ENCODE measurements around the gene CAMSAP1. TPM values are rescaled to one million over a fixed set of nuclear protein-coding genes. Genes with fewer than 3 reads are reported as not detected.

CAMSAP1 gene
- total and polyA plus RNA-seq, 2 experiments from 2014 or later: 2.8 to 12.4 TPM

DNA sequence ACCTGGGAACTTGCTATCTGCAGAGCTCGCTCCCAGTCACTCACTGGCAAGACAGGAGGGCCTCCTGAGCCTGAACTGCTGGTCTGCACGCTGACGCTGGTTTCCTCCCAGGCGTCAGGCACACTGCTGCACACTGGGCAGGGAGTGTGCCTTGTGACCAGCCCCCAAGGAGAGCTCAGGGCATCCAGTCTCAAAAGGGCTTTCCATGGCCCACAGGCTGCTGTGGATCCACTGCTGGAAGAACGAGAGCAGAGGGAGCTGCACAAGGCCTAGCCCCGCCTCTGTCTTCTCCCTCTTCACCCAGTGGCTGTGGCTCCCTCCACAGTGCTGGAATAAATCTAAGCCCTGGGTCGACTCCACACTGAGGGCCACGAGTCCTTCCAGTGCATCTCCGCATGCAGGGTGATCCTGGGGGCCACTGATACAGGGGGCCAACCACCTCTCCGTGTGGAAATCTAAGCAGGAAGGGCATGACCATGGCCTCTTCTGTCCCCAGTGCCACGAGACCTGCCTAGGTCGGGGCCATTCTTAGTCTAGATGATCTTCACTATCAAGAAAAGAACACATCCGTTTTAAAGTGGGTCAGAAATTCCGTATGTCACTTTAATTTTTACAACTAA, 93.6 kb downstream of the CAMSAP1 start:
- no peaks in the 10 kb centered on the region for H3K27me3 ChIP-seq (replicated peaks; ENCODE audit: insufficient read depth)
- no peak overlapping the region for H3K9ac ChIP-seq
- no peak overlapping the region for H3K27ac ChIP-seq
- H3K9me3 ChIP-seq (ENCODE audit: low read depth): no peaks in the 10 kb centered on the region
- H3K9me2 ChIP-seq (ENCODE audit: insufficient read depth): no peaks in the 10 kb centered on the region
- 94 to 95% methylated on average over 14 of the region's 14 CpGs for WGBS, 2 experiments (ENCODE audit: low coverage in 1 of 2, low lambda C conversion rate in 2 of 2, missing lambda C conversion rate in 2 of 2)
- TF ChIP-seq EZH2 (IDR thresholded peaks at IDR 0.05; ENCODE audit: insufficient read depth, poor library complexity, severe bottlenecking) (no peak), EZH2phosphoT487 (IDR thresholded peaks at IDR 0.05; ENCODE audit: insufficient read depth, low read depth) (no peak)
- no peak overlapping the region for H3K4me2 ChIP-seq (ENCODE audit: unreplicated experiment)
- no peak for DNase-seq
- H3K36me3 ChIP-seq (ENCODE audit: low read depth): peaks cover 7% of the 10 kb centered on the region; the same call in 1 of the 2 replicates
- no peaks in the 10 kb centered on the region for H3K79me2 ChIP-seq (ENCODE audit: insufficient read depth)
- in situ Hi-C loops (cut with MboI): no loop called here
- no peak overlapping the region for H2AFZ ChIP-seq
- H4K20me1 ChIP-seq (ENCODE audit: insufficient read depth): no peaks in the 10 kb centered on the region
- H3F3A ChIP-seq (ENCODE audit: insufficient read depth): peaks cover 9% of the 10 kb centered on the region; the same call in 1 of the 2 replicates
- H3K4me3 ChIP-seq: no peak overlapping the region
- H3K4me1 ChIP-seq (ENCODE audit: insufficient read depth): peaks cover 6% of the 10 kb centered on the region; the same call in 1 of the 2 replicates

DNA sequence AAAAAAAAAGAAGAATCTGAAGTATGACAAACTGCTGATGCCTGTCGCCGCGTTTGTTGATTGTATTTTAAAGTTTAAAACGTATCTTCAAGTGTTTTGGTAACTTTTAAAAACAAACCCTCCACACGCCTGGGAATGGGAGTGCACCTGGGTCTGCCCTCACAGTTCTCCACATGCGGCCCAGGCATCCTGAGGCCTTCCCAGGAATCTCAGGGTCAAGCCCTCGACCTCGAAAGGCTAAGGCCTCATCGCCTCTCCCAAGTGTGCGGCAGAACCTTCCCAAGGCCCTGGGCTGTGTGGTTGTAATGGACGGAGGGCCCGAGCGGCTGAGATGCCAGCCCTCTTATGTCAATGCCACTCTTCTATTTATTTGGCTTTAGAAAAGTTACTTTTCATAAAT, 94.4 kb downstream of the CAMSAP1 start:
- DNase-seq: no peak
- no peak overlapping the region for H3K27ac ChIP-seq
- H3K9ac ChIP-seq: no peak overlapping the region
- no peak overlapping the region for H2AFZ ChIP-seq
- H3K36me3 ChIP-seq (ENCODE audit: low read depth): peaks cover 7% of the 10 kb centered on the region; the same call in 1 of the 2 replicates
- peaks cover 9% of the 10 kb centered on the region; the same call in 1 of the 2 replicates for H3F3A ChIP-seq (ENCODE audit: insufficient read depth)
- no peaks in the 10 kb centered on the region for H3K27me3 ChIP-seq (replicated peaks; ENCODE audit: insufficient read depth)
- no peak for TF ChIP-seq EZH2phosphoT487 (IDR thresholded peaks at IDR 0.05; ENCODE audit: insufficient read depth, low read depth)
- TF ChIP-seq EZH2 (IDR thresholded peaks at IDR 0.05; ENCODE audit: insufficient read depth, poor library complexity, severe bottlenecking): no peak
- H3K9me2 ChIP-seq (ENCODE audit: insufficient read depth): no peaks in the 10 kb centered on the region
- no peaks in the 10 kb centered on the region for H3K79me2 ChIP-seq (ENCODE audit: insufficient read depth)
- H3K4me3 ChIP-seq: no peak overlapping the region
- H3K9me3 ChIP-seq (ENCODE audit: low read depth): no peaks in the 10 kb centered on the region
- H3K4me1 ChIP-seq (ENCODE audit: insufficient read depth): peaks cover 6% of the 10 kb centered on the region; the same call in 1 of the 2 replicates
- 97 to 98% methylated on average over 13 of the region's 13 CpGs for WGBS, 2 experiments (ENCODE audit: low coverage in 1 of 2, low lambda C conversion rate in 2 of 2, missing lambda C conversion rate in 2 of 2)
- in situ Hi-C loops (cut with MboI): no loop called here
- no peaks in the 10 kb centered on the region for H4K20me1 ChIP-seq (ENCODE audit: insufficient read depth)
- no peak overlapping the region for H3K4me2 ChIP-seq (ENCODE audit: unreplicated experiment)

DNA sequence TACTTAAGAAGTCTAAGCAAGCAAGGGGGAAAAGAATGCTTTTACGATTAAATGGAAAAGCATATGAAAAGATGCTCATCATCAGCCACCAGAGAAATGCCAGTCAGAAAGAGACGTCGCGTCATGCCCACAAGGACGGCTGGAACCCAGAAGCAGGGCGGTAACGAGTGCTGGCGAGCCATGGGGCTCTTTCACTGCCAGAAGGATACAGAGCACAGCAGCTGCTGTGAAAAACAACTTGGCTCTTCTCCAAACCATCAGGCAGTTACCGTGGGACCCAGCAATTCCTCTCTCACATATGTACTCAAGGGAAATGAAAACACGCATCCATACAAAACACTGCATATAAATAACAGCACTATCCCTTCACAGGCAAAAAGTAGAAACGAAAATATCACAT, 95.5 kb downstream of the CAMSAP1 start:
- WGBS, 2 experiments (ENCODE audit: low coverage in 1 of 2, low lambda C conversion rate in 2 of 2, missing lambda C conversion rate in 2 of 2): 84 to 89% methylated on average over 11 of the region's 11 CpGs
- DNase-seq: no peak
- Histone ChIP-seq H3K36me3 (ENCODE audit: low read depth) (peaks cover 7% of the 10 kb centered on the region; the same call in 1 of the 2 replicates), H2AFZ (no peak overlapping the region), H3K27me3 (replicated peaks; ENCODE audit: insufficient read depth) (no peaks in the 10 kb centered on the region), H3K9me3 (ENCODE audit: low read depth) (no peaks in the 10 kb centered on the region), H3K9me2 (ENCODE audit: insufficient read depth) (no peaks in the 10 kb centered on the region), H3F3A (ENCODE audit: insufficient read depth) (peaks cover 9% of the 10 kb centered on the region; the same call in 1 of the 2 replicates), H3K79me2 (ENCODE audit: insufficient read depth) (no peaks in the 10 kb centered on the region), H3K9ac (no peak overlapping the region), H3K27ac (no peak overlapping the region), H3K4me2 (ENCODE audit: unreplicated experiment) (no peak overlapping the region), H3K4me3 (no peak overlapping the region), H4K20me1 (ENCODE audit: insufficient read depth) (no peaks in the 10 kb centered on the region), H3K4me1 (ENCODE audit: insufficient read depth) (peaks cover 6% of the 10 kb centered on the region; the same call in 1 of the 2 replicates)
- no peak for TF ChIP-seq EZH2 (IDR thresholded peaks at IDR 0.05; ENCODE audit: insufficient read depth, poor library complexity, severe bottlenecking)
- TF ChIP-seq EZH2phosphoT487 (IDR thresholded peaks at IDR 0.05; ENCODE audit: insufficient read depth, low read depth): no peak
- in situ Hi-C loops (cut with MboI): no loop called here

DNA sequence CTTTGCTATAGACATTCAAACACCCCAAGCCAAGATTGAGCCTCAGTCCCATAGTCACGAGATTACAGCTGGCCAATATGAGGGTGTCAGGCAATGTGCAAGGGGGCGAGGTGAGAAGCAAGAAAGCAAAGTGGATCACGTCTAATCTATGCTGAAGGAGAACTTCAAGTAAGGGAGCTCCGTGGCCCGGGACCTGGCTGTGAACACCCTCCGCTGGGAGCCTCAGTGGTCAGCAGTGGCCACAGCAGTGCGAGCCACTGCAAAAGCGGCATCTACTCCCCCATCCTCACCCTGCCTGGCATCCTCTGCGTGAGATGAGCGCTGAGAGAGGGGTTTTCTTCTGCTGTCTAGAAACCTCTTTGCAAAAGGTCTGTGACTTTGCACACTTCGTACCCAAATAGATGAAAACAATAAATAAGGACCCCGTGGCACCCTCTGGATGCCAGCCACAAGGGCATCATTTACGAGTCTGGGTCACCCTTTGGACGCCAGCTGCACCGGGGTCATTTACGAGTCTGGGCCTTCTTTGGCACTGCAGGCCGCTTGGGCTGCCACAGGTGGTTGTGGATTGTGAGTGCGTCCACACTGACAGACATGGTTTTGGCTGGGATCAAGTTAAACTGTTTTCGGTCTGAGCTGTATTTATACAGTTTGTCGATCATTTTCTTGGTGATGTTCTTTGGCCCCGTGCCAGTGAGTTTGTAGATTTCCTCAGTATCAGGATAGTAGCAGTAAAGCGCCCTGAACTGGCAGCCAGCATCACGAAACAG, 96.4 kb downstream of the CAMSAP1 start:
- H3K9ac ChIP-seq: no peak overlapping the region
- in situ Hi-C loops (cut with MboI): no loop called here
- H3K9me3 ChIP-seq (ENCODE audit: low read depth): no peaks in the 10 kb centered on the region

More for the DNA sequence above, 96.4 kb downstream of the CAMSAP1 start:
- Histone ChIP-seq H3F3A (ENCODE audit: insufficient read depth) (peaks cover 9% of the 10 kb centered on the region; the same call in 1 of the 2 replicates), H3K4me2 (ENCODE audit: unreplicated experiment) (no peak overlapping the region), H3K27ac (no peak overlapping the region), H2AFZ (no peak overlapping the region), H3K79me2 (ENCODE audit: insufficient read depth) (no peaks in the 10 kb centered on the region), H3K36me3 (ENCODE audit: low read depth) (peaks cover 7% of the 10 kb centered on the region; the same call in 1 of the 2 replicates), H4K20me1 (ENCODE audit: insufficient read depth) (no peaks in the 10 kb centered on the region), H3K27me3 (replicated peaks; ENCODE audit: insufficient read depth) (no peaks in the 10 kb centered on the region), H3K4me1 (ENCODE audit: insufficient read depth) (peaks cover 6% of the 10 kb centered on the region; the same call in 1 of the 2 replicates), H3K9me2 (ENCODE audit: insufficient read depth) (no peaks in the 10 kb centered on the region), H3K4me3 (no peak overlapping the region)
- TF ChIP-seq EZH2phosphoT487 (IDR thresholded peaks at IDR 0.05; ENCODE audit: insufficient read depth, low read depth) (no peak), EZH2 (IDR thresholded peaks at IDR 0.05; ENCODE audit: insufficient read depth, poor library complexity, severe bottlenecking) (no peak)
- WGBS, 2 experiments (ENCODE audit: low coverage in 1 of 2, low lambda C conversion rate in 2 of 2, missing lambda C conversion rate in 2 of 2): 93 to 95% methylated on average over 23 of the region's 23 CpGs
- DNase-seq: no peak

Data from GM23248 (cell line).